Peyer's patch (tissue), 4 donors: ENCODE measurements around the gene PPFIBP2. TPM values are rescaled to one million over a fixed set of nuclear protein-coding genes. Genes with fewer than 3 reads are reported as not detected.
"Not testable (repeated sequence)": the region's sequence is repeated elsewhere in the genome, so short reads cannot be mapped to it uniquely, and the experiment has no call there.

Experiments used
- DNase-seq, 3 donors: peaks; one replicate each; pipeline ENCODE4 v3.0.0-alpha.2; 2017 to 2019
- H3K27ac ChIP-seq, 4 donors: fragments of 200-600 bp; sonication (generic); one replicate each; pipeline ENCODE4 v1.5.1; 2016 to 2019
- H3K27me3 ChIP-seq, 2 donors: fragments of 200-600 bp; sonication (generic); one replicate each; pipeline ENCODE4 v1.5.1; 2019
- H3K36me3 ChIP-seq, 3 donors: fragments of 200-600 bp; sonication (generic); one replicate each; pipeline ENCODE4 v1.5.1; 2016 to 2019
- H3K4me1 ChIP-seq, 4 donors: fragments of 200-600 bp; sonication (generic); one replicate each; pipeline ENCODE4 v1.5.1; 2016 to 2019
- H3K4me3 ChIP-seq, 4 donors: fragments of 200-600 bp; sonication (generic); 1 replicate in 3 of 4; 2 replicates in 1 of 4; pipeline ENCODE4 v1.5.1; 2016 to 2019; ENCODE audit warnings: mild to moderate bottlenecking in 1 of 4
- H3K9me3 ChIP-seq, 4 donors: fragments of 200-600 bp; sonication (generic); one replicate each; pipeline ENCODE4 v1.5.1; 2016 to 2019; ENCODE audit warnings: mild to moderate bottlenecking in 1 of 4
- POLR2A ChIP-seq, 2 donors: fragments of 450-650 bp; IDR thresholded peaks; one replicate each; pipeline ENCODE4 v1.5.1; 2017; ENCODE audit warnings: antibody characterized with exemption in 2 of 2, mild to moderate bottlenecking in 2 of 2, moderate library complexity in 2 of 2
- total RNA-seq, 4 donors: library from RNA; depleted of rRNA; stranded (reverse); fragments of >200 nt; gene quantifications; one replicate each; pipeline ENCODE4 v1.1.0, GENCODE V29; 2016
- TF ChIP-seq, protein P1 (sequence below), 6 experiments: fragments of 450-650 bp in 4 of 6; fragments of 200-600 bp in 2 of 6; sonication (generic) in 1 of 6; IDR thresholded peaks; one replicate each; pipeline ENCODE4 v1.5.1; 2017 to 2019; ENCODE audit warnings: antibody characterized with exemption in 6 of 6, mild to moderate bottlenecking in 3 of 6, moderate library complexity in 1 of 6

Gene PPFIBP2
- total RNA-seq, 4 donors from 2014 or later, result 74.6 to 245 (median 148) TPM

- H3K4me3 ChIP-seq, result no peak overlapping the region
- peaks cover 0 to 70% (median 0%) of the 10 kb centered on the region in 3 donors for H3K36me3 ChIP-seq
- peak in 1 of 3 donors; percentile 44 for DNase-seq
- H3K27me3 ChIP-seq, result no peaks in the 10 kb centered on the region
- TF ChIP-seq POLR2A (IDR thresholded peaks at IDR 0.05), result no peak
- TF ChIP-seq, protein P1, sequence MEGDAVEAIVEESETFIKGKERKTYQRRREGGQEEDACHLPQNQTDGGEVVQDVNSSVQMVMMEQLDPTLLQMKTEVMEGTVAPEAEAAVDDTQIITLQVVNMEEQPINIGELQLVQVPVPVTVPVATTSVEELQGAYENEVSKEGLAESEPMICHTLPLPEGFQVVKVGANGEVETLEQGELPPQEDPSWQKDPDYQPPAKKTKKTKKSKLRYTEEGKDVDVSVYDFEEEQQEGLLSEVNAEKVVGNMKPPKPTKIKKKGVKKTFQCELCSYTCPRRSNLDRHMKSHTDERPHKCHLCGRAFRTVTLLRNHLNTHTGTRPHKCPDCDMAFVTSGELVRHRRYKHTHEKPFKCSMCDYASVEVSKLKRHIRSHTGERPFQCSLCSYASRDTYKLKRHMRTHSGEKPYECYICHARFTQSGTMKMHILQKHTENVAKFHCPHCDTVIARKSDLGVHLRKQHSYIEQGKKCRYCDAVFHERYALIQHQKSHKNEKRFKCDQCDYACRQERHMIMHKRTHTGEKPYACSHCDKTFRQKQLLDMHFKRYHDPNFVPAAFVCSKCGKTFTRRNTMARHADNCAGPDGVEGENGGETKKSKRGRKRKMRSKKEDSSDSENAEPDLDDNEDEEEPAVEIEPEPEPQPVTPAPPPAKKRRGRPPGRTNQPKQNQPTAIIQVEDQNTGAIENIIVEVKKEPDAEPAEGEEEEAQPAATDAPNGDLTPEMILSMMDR (IDR thresholded peaks at IDR 0.05), result no peak
- H3K27ac ChIP-seq, result no peak overlapping the region
- H3K4me1 ChIP-seq, result peaks cover 0 to under 1% (median 0%) of the 10 kb centered on the region in 4 donors
- H3K9me3 ChIP-seq, result no peaks in the 10 kb centered on the region
Measured at GRCh38 chr11:7651700-7652099, 137.9 kb downstream of the PPFIBP2 start.

- DNase-seq, result no peak
- H3K4me3 ChIP-seq, result no peak overlapping the region
- H3K4me1 ChIP-seq, result peaks cover 0 to 9% (median 0%) of the 10 kb centered on the region in 4 donors
- H3K36me3 ChIP-seq, result peaks cover 0 to 67% (median 0%) of the 10 kb centered on the region in 3 donors
- H3K27ac ChIP-seq, result no peak overlapping the region
- no peaks in the 10 kb centered on the region for H3K27me3 ChIP-seq
- no peak for TF ChIP-seq POLR2A (IDR thresholded peaks at IDR 0.05)
- TF ChIP-seq, protein P1 (IDR thresholded peaks at IDR 0.05), result no peak
- no peaks in the 10 kb centered on the region for H3K9me3 ChIP-seq
Measured at GRCh38 chr11:7654195-7654705, 140.5 kb downstream of the PPFIBP2 start.

GRCh38 chr11:7655253-7656217 lies 141.7 kb downstream of the PPFIBP2 start:
- no peak for TF ChIP-seq POLR2A (IDR thresholded peaks at IDR 0.05)
- TF ChIP-seq, protein P1 (IDR thresholded peaks at IDR 0.05), result no peak
- peaks cover 0 to 9% (median 0%) of the 10 kb centered on the region in 4 donors for H3K4me1 ChIP-seq
- no peak overlapping the region for H3K27ac ChIP-seq
- H3K36me3 ChIP-seq, result peaks cover 0 to 54% (median 0%) of the 10 kb centered on the region in 3 donors
- no peaks in the 10 kb centered on the region for H3K27me3 ChIP-seq
- no peak overlapping the region for H3K4me3 ChIP-seq
- no peaks in the 10 kb centered on the region for H3K9me3 ChIP-seq
- DNase-seq, result peak in 1 of 3 donors; percentile 46

- H3K9me3 ChIP-seq, result no peaks in the 10 kb centered on the region
- DNase-seq, result no peak
- H3K4me1 ChIP-seq, result peaks cover 0 to 9% (median 0%) of the 10 kb centered on the region in 4 donors
- H3K4me3 ChIP-seq, result no peak overlapping the region
- H3K36me3 ChIP-seq, result peaks cover 0 to 42% (median 0%) of the 10 kb centered on the region in 3 donors
- no peak overlapping the region for H3K27ac ChIP-seq
- TF ChIP-seq, protein P1 (IDR thresholded peaks at IDR 0.05), result no peak
- no peak for TF ChIP-seq POLR2A (IDR thresholded peaks at IDR 0.05)
- H3K27me3 ChIP-seq, result no peaks in the 10 kb centered on the region
Measured at GRCh38 chr11:7656704-7657103, 142.9 kb downstream of the PPFIBP2 start.

GRCh38 chr11:7657306-7658025 lies 143.7 kb downstream of the PPFIBP2 start:
- Histone ChIP-seq H3K27me3 (no peaks in the 10 kb centered on the region), H3K27ac (no peak overlapping the region), H3K4me3 (no peak overlapping the region), H3K9me3 (no peaks in the 10 kb centered on the region), H3K36me3 (peaks cover 0 to 35% (median 0%) of the 10 kb centered on the region in 3 donors), H3K4me1 (peaks cover 0 to 9% (median 0%) of the 10 kb centered on the region in 4 donors)
- TF ChIP-seq POLR2A (IDR thresholded peaks at IDR 0.05), result no peak
- TF ChIP-seq, protein P1 (IDR thresholded peaks at IDR 0.05), result peak in 4 of 6 experiments; percentile 26 to 73 (median 70)
- peak in 2 of 3 donors; percentile 67 to 78 for DNase-seq

- not testable (repeated sequence) for H3K4me3 ChIP-seq, H3K27me3 ChIP-seq, H3K9me3 ChIP-seq, H3K4me1 ChIP-seq, DNase-seq, H3K27ac ChIP-seq
- H3K36me3 ChIP-seq, result peaks cover 0 to 12% (median 0%) of the 10 kb centered on the region in 3 donors
Measured at GRCh38 chr11:7663531-7663930, 149.7 kb downstream of the PPFIBP2 start.
